IMR-90 (cell line): ENCODE measurements around the gene DPH2. TPM values are rescaled to one million over a fixed set of nuclear protein-coding genes. Genes with fewer than 3 reads are reported as not detected.

Experiments
- ATAC-seq: fragments of 200-7000 bp; cut with Tn5 transposase; 2 replicates; pipeline ENCODE4 v1.9.1; 2020; ENCODE audit warnings: low read depth, mild to moderate bottlenecking, moderate library complexity
- BruUV-seq: library from RNA; stranded (reverse); fragments of 400-500 nt; replicated peaks from 2 replicates; lab custom pipeline; 2021; lab: Mats Ljungman, UMichigan
- CTCF ChIA-PET: fragments of 300-600 bp; formaldehyde crosslinking; extraction: SDS; loops from one replicate; lab custom pipeline; 2021; ENCODE audit warnings: antibody characterized with exemption; lab: Yijun Ruan, JAX
- POLR2A ChIA-PET: fragments of 300-600 bp; sonication (Branson Sonifier 250); formaldehyde crosslinking; loops from one replicate; lab custom pipeline; 2022; ENCODE audit warnings: antibody characterized with exemption; ENCODE audit not compliant: unreplicated experiment; lab: Charles Lee
- DNase-seq: peaks from one replicate; pipeline ENCODE4 v3.0.0; 2013
- H2AFZ ChIP-seq: replicated peaks from 2 replicates; pipeline ENCODE3; 2013; ENCODE audit warnings: low read length, mild to moderate bottlenecking; ENCODE audit not compliant: poor library complexity
- H2AK5ac ChIP-seq: 2 replicates; pipeline ENCODE4 v1.6.1; 2013; ENCODE audit warnings: low read depth, low read length, inconsistent platforms
- H2AK9ac ChIP-seq: replicated peaks from 2 replicates; pipeline ENCODE3; 2013; ENCODE audit warnings: mild to moderate bottlenecking, low read depth, low read length, moderate library complexity; ENCODE audit not compliant: poor library complexity
- H2BK120ac ChIP-seq: 2 replicates; pipeline ENCODE4 v1.6.1; 2013; ENCODE audit warnings: low read depth, low read length, inconsistent platforms
- H2BK15ac ChIP-seq: 3 replicates; pipeline ENCODE4 v1.6.1; 2013; ENCODE audit warnings: low read depth, low read length, inconsistent platforms
- H2BK20ac ChIP-seq: 2 replicates; pipeline ENCODE4 v1.6.1; 2013; ENCODE audit warnings: low read depth, mild to moderate bottlenecking, inconsistent platforms, low read length, moderate library complexity
- H2BK5ac ChIP-seq: 2 replicates; pipeline ENCODE4 v1.6.1; 2013; ENCODE audit warnings: mild to moderate bottlenecking, low read depth, low read length, inconsistent platforms; ENCODE audit not compliant: poor library complexity, severe bottlenecking
- H3K14ac ChIP-seq: replicated peaks from 2 replicates; pipeline ENCODE4 v1.6.1; 2013; ENCODE audit warnings: low read depth, low read length, inconsistent platforms
- H3K18ac ChIP-seq: 2 replicates; pipeline ENCODE4 v1.6.1; 2013; ENCODE audit warnings: low read depth, low read length, control low read depth
- H3K23ac ChIP-seq: 2 replicates; pipeline ENCODE4 v1.6.1; 2013; ENCODE audit warnings: low read depth, low read length, inconsistent platforms
- H3K27ac ChIP-seq: 2 replicates; pipeline ENCODE4 v1.5.1; 2013; ENCODE audit warnings: mild to moderate bottlenecking, control low read depth, low read length; ENCODE audit not compliant: insufficient read depth
- H3K27me3 ChIP-seq: 2 replicates; pipeline ENCODE4 v1.6.1; 2013; ENCODE audit warnings: low read length; ENCODE audit not compliant: control insufficient read depth, insufficient read depth
- H3K36me3 ChIP-seq: 2 replicates; pipeline ENCODE4 v1.6.1; 2013; ENCODE audit warnings: low read length, mixed read lengths; ENCODE audit not compliant: control insufficient read depth, insufficient read depth
- H3K4ac ChIP-seq: 2 replicates; pipeline ENCODE4 v1.6.1; 2013; ENCODE audit warnings: low read depth, low read length, inconsistent platforms
- H3K4me1 ChIP-seq: 2 replicates; pipeline ENCODE4 v1.6.1; 2013; ENCODE audit warnings: low read length, mixed read lengths; ENCODE audit not compliant: control insufficient read depth, insufficient read depth
- H3K4me2 ChIP-seq: 2 replicates; pipeline ENCODE4 v1.6.1; 2013; ENCODE audit warnings: low read depth, mild to moderate bottlenecking, control low read depth, low read length, moderate library complexity
- H3K4me3 ChIP-seq: 2 replicates; pipeline ENCODE4 v1.5.1; 2013; ENCODE audit warnings: low read depth, mild to moderate bottlenecking, control low read depth, low read length, moderate library complexity; ENCODE audit not compliant: insufficient read depth
- H3K56ac ChIP-seq: 2 replicates; pipeline ENCODE4 v1.6.1; 2013; ENCODE audit warnings: low read length, inconsistent platforms; ENCODE audit not compliant: insufficient read depth; ENCODE audit errors: extremely low read depth
- H3K79me1 ChIP-seq, 2 experiments: 2 replicates each; pipeline ENCODE4 v1.6.1; 2013; ENCODE audit warnings: low read length in 2 of 2, inconsistent platforms in 1 of 2, low read depth in 1 of 2
- H3K9ac ChIP-seq: 2 replicates; pipeline ENCODE4 v1.6.1; 2013; ENCODE audit warnings: low read depth, low read length, control low read depth
- H3K9me1 ChIP-seq: 2 replicates; pipeline ENCODE4 v1.6.1; 2013; ENCODE audit warnings: low read length, inconsistent platforms; ENCODE audit not compliant: insufficient read depth
- H3K9me3 ChIP-seq: 2 replicates; pipeline ENCODE4 v1.6.1; 2013; ENCODE audit warnings: low read length; ENCODE audit not compliant: control insufficient read depth, insufficient read depth
- H4K20me1 ChIP-seq: 2 replicates; pipeline ENCODE4 v1.6.1; 2013; ENCODE audit warnings: low read length, inconsistent platforms; ENCODE audit not compliant: insufficient read depth
- H4K5ac ChIP-seq: 2 replicates; pipeline ENCODE4 v1.6.1; 2013; ENCODE audit warnings: mild to moderate bottlenecking, low read depth, low read length, control low read depth
- H4K8ac ChIP-seq, 2 experiments: 2 replicates each; pipeline ENCODE4 v1.6.1; 2013; ENCODE audit warnings: low read depth in 2 of 2, low read length in 2 of 2, control low read depth in 1 of 2, inconsistent platforms in 1 of 2
- H4K91ac ChIP-seq: 2 replicates; pipeline ENCODE4 v1.6.1; 2013; ENCODE audit warnings: low read depth, low read length, inconsistent platforms; ENCODE audit not compliant: insufficient read depth
- BHLHE40 ChIP-seq: fragments of 150-350 bp; IDR thresholded peaks from 2 replicates; pipeline ENCODE4 v1.6.1; 2016; ENCODE audit warnings: mild to moderate bottlenecking, low read depth, low read length
- CEBPB ChIP-seq: IDR thresholded peaks from 2 replicates; pipeline ENCODE4 v1.6.1; 2012; ENCODE audit warnings: low read depth, low read length, improper control_type of control experiment
- CHD1 ChIP-seq: IDR thresholded peaks from 2 replicates; pipeline ENCODE4 v1.6.1; 2012; ENCODE audit warnings: low read depth, low read length, improper control_type of control experiment
- FOS ChIP-seq: fragments of 150-350 bp; IDR thresholded peaks from 2 replicates; pipeline ENCODE4 v1.6.1; 2016; ENCODE audit warnings: low read depth, low read length
- RAD21 ChIP-seq: IDR thresholded peaks from 2 replicates; pipeline ENCODE4 v1.6.1; 2012; ENCODE audit warnings: low read length, improper control_type of control experiment
- RCOR1 ChIP-seq: IDR thresholded peaks from 2 replicates; pipeline ENCODE4 v1.6.1; 2012; ENCODE audit warnings: mild to moderate bottlenecking, low read length, improper control_type of control experiment; ENCODE audit not compliant: insufficient replicate concordance
- WGBS, 2 experiments: methylation state at CpG; one replicate each; pipeline versions ENCODE4 v1.1.5 to v1.1.7; 2013; ENCODE audit warnings: missing lambda C conversion rate in 2 of 2; ENCODE audit not compliant: insufficient read length in 1 of 2; ENCODE audit errors: extremely low coverage in 2 of 2; 5-methylcytosine and 5-hydroxymethylcytosine counted together
- dilution Hi-C: fragments of 300-500 bp; cut with HindIII; formaldehyde crosslinking; loops from one replicate; pipeline ENCODE4 v1.14.3; 2018; ENCODE audit warnings: low sequenced_read_pairs; ENCODE audit not compliant: unreplicated experiment
- in situ Hi-C: fragments of 300-500 bp; cut with MboI; formaldehyde crosslinking; loops from 3 replicates; pipeline ENCODE4 v1.14.3; 2019; ENCODE audit warnings: low sequenced_read_pairs, inconsistent platforms, mixed read lengths
- intact Hi-C: fragments of 100-400 bp; cut with micrococcal nuclease; formaldehyde crosslinking; loops from 2 replicates; pipeline ENCODE4 v1.10.0; 2022
- polyA plus RNA-seq, 3 experiments: library from polyadenylated mRNA; depleted of rRNA; stranded (reverse); fragments of >200 nt; gene quantifications; 2 replicates each; pipeline ENCODE4 v1.2.3, GENCODE V29; 2012; ENCODE audit warnings: low replicate concordance in 1 of 3
- total RNA-seq: library from RNA; depleted of rRNA; stranded (reverse); fragments of >200 nt; gene quantifications from 2 replicates; pipeline ENCODE4 v1.2.3, GENCODE V29; 2012
- TF ChIP-seq, protein P1 (sequence below): fragments of 150-350 bp; IDR thresholded peaks from 2 replicates; pipeline ENCODE4 v1.6.1; 2016; ENCODE audit warnings: low read depth, mild to moderate bottlenecking, low read length, moderate library complexity, borderline replicate concordance
- TF ChIP-seq, protein P2 (sequence below): conservative IDR thresholded peaks from 2 replicates; pipeline ENCODE4 v1.5.1; 2012; ENCODE audit warnings: mild to moderate bottlenecking, low read depth, low read length, improper control_type of control experiment

The DPH2 gene
- total and polyA plus RNA-seq, 2 of the 4 experiments (the other 2 are of a cell fraction), result 21.0 to 32.2 TPM

DNA sequence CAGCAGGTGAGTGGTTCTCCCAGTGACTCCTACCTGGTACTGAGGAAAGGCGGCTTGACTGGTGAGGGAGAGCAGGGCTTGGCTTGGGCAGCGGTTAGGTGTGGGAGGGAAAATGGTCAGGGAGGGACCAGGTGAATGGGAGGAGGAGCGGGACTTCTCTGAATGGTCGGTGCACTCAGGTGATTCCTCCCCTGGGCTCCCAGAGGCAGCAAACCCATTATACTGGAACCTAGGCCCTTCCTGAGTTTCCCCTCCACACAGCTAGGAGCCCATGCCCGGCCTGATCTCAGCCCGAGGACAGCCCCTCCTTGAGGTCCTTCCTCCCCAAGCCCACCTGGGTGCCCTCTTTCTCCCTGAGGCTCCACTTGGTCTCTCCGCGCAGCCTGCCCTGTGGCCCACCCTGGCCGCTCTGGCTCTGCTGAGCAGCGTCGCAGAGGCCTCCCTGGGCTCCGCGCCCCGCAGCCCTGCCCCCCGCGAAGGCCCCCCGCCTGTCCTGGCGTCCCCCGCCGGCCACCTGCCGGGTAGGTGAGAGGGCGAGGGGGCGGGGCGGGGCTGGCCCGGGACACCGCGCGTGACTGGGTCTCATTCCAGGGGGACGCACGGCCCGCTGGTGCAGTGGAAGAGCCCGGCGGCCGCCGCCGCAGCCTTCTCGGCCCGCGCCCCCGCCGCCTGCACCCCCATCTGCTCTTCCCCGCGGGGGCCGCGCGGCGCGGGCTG is 33.9 kb upstream of the DPH2 start:
- Histone ChIP-seq H3K36me3 (no peaks in the 10 kb centered on the region), H3K9me1 (peaks cover 6% of the 10 kb centered on the region), H4K91ac (no peak overlapping the region), H2AK9ac (no peak overlapping the region), H3K27me3 (no peaks in the 10 kb centered on the region; the same call in 1 of the 2 replicates), H4K8ac (no peak overlapping the region), H2BK5ac (no peak overlapping the region), H3K4me3 (peak overlapping the region; percentile 30), H3K4me2 (no peak overlapping the region; the same call in 1 of the 2 replicates), H4K5ac (no peak overlapping the region), H3K9ac (no peak overlapping the region), H2AFZ (peak overlapping the region; percentile 74), H3K79me1 (peaks cover 0 to 8% of the 10 kb centered on the region in 2 experiments; a peak in 1 of 4 replicates), H3K56ac (no peak overlapping the region), H2AK5ac (0 out of 2 replicates have a peak overlapping the region, but pooled peaks have one; percentile 43), H3K9me3 (no peaks in the 10 kb centered on the region), H3K4ac (no peak overlapping the region), H2BK120ac (no peak overlapping the region), H4K20me1 (peaks cover 3% of the 10 kb centered on the region; the same call in 1 of the 2 replicates), H3K27ac (no peak overlapping the region), H3K23ac (no peak overlapping the region; the same call in 1 of the 2 replicates), H2BK15ac (no peak overlapping the region), H2BK20ac (no peak overlapping the region; the same call in 1 of the 2 replicates), H3K4me1 (peaks cover 10% of the 10 kb centered on the region), H3K18ac (no peak overlapping the region), H3K14ac (no peak overlapping the region)
- 7% methylated on average over 24 of the region's 48 CpGs; no CpG with 5 or more reads in 1 of the 2 experiments for WGBS, 2 experiments
- no TSS peak for BruUV-seq
- no peak for ATAC-seq
- POLR2A ChIA-PET, result no interaction called here
- CTCF ChIA-PET, result interaction anchor here (1.0 to 5.6 kb wide), 8 partner anchors 11 to 285 kb away, joined by 3 to 149 read pairs (median 6); partner anchors contain the start of gene IPO13
- intact Hi-C loops (no loop called here), in situ Hi-C loops (no loop called here), dilution Hi-C loops (no loop called here)
- DNase-seq, result no peak
- TF ChIP-seq RCOR1, result no peak
- TF ChIP-seq FOS, result no peak
- TF ChIP-seq, protein P1, sequence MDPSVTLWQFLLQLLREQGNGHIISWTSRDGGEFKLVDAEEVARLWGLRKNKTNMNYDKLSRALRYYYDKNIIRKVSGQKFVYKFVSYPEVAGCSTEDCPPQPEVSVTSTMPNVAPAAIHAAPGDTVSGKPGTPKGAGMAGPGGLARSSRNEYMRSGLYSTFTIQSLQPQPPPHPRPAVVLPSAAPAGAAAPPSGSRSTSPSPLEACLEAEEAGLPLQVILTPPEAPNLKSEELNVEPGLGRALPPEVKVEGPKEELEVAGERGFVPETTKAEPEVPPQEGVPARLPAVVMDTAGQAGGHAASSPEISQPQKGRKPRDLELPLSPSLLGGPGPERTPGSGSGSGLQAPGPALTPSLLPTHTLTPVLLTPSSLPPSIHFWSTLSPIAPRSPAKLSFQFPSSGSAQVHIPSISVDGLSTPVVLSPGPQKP, result no peak
- TF ChIP-seq RAD21, result no peak
- no peak for TF ChIP-seq BHLHE40
- no peak for TF ChIP-seq CHD1
- TF ChIP-seq, protein P2, sequence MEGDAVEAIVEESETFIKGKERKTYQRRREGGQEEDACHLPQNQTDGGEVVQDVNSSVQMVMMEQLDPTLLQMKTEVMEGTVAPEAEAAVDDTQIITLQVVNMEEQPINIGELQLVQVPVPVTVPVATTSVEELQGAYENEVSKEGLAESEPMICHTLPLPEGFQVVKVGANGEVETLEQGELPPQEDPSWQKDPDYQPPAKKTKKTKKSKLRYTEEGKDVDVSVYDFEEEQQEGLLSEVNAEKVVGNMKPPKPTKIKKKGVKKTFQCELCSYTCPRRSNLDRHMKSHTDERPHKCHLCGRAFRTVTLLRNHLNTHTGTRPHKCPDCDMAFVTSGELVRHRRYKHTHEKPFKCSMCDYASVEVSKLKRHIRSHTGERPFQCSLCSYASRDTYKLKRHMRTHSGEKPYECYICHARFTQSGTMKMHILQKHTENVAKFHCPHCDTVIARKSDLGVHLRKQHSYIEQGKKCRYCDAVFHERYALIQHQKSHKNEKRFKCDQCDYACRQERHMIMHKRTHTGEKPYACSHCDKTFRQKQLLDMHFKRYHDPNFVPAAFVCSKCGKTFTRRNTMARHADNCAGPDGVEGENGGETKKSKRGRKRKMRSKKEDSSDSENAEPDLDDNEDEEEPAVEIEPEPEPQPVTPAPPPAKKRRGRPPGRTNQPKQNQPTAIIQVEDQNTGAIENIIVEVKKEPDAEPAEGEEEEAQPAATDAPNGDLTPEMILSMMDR, result no peak
- TF ChIP-seq CEBPB, result no peak
